ENCODE data around the gene IRAK2.
"Not testable (repeated sequence)": the region's sequence is repeated elsewhere in the genome, so short reads cannot be mapped to it uniquely, and the experiment has no call there.

IRAK2 gene

DNA sequence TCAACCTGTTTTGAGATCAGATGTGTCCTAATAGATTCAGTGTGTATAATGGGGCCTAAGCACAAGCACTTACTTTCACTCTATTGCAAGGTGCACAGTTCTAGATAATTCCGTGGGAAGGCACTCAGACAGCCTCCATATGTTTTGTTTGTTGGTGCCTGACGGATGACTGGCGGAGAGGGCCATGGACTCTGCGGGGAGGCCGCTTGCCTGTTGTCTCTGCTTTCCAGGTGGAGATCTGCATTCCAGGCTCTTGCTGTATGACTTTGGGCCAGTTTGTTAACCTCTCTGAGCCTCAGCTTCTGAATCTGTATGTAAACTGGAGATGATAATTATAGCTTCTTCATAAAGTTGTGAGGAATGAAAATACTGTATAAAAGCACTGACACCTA is 1.5 kb downstream of the IRAK2 start:
- DNase-seq (ENCODE audit: low read depth), result no peak
- H3K4me3 ChIP-seq (ENCODE audit: low read depth, low read length), result no peak overlapping the region

DNA sequence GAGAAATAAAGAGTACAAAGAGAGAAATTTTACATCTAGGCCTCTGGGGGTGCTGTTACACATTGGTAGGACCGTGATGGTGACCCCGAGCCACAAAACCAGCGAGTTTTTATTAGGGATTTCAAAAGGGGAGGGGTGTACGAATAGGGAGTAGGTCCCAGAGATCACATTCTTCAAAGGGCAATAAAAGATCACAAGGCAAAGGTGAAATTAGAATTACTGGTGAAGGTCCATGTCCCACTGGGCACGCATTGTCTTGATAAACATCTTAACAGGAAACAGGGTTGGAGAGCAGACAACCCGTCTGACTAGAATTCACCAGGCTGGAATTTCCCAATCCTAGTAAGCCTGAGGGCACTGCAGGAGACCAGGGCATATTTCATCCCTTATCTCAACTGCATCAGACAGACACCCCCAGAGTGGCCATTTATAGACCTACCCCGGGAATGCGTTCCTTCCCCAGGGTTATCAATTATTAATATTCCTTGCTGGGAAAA is 4.3 kb downstream of the IRAK2 start:
- TF ChIP-seq MYC (IDR thresholded peaks at IDR 0.05; ENCODE audit: low read depth, low read length) (no peak), POLR2A (IDR thresholded peaks at IDR 0.05; ENCODE audit: extremely low read depth, insufficient read length) (no peak)
- TF ChIP-seq, protein P1, sequence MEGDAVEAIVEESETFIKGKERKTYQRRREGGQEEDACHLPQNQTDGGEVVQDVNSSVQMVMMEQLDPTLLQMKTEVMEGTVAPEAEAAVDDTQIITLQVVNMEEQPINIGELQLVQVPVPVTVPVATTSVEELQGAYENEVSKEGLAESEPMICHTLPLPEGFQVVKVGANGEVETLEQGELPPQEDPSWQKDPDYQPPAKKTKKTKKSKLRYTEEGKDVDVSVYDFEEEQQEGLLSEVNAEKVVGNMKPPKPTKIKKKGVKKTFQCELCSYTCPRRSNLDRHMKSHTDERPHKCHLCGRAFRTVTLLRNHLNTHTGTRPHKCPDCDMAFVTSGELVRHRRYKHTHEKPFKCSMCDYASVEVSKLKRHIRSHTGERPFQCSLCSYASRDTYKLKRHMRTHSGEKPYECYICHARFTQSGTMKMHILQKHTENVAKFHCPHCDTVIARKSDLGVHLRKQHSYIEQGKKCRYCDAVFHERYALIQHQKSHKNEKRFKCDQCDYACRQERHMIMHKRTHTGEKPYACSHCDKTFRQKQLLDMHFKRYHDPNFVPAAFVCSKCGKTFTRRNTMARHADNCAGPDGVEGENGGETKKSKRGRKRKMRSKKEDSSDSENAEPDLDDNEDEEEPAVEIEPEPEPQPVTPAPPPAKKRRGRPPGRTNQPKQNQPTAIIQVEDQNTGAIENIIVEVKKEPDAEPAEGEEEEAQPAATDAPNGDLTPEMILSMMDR (IDR thresholded peaks at IDR 0.05; ENCODE audit: low read depth, low read length), result no peak
- TF ChIP-seq, protein P2, sequence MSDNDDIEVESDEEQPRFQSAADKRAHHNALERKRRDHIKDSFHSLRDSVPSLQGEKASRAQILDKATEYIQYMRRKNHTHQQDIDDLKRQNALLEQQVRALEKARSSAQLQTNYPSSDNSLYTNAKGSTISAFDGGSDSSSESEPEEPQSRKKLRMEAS (IDR thresholded peaks at IDR 0.05; ENCODE audit: low read depth, low read length), result no peak
- H3K4me3 ChIP-seq (ENCODE audit: low read depth, low read length), result no peak overlapping the region
- DNase-seq (ENCODE audit: low read depth), result no peak

More for the DNA sequence above, 1.5 kb downstream of the IRAK2 start:
- TF ChIP-seq, protein P2 (IDR thresholded peaks at IDR 0.05; ENCODE audit: low read depth, low read length), result no peak
- no peak for TF ChIP-seq POLR2A (IDR thresholded peaks at IDR 0.05; ENCODE audit: extremely low read depth, insufficient read length)
- no peak for TF ChIP-seq MYC (IDR thresholded peaks at IDR 0.05; ENCODE audit: low read depth, low read length)
- TF ChIP-seq, protein P1 (IDR thresholded peaks at IDR 0.05; ENCODE audit: low read depth, low read length), result no peak

DNA sequence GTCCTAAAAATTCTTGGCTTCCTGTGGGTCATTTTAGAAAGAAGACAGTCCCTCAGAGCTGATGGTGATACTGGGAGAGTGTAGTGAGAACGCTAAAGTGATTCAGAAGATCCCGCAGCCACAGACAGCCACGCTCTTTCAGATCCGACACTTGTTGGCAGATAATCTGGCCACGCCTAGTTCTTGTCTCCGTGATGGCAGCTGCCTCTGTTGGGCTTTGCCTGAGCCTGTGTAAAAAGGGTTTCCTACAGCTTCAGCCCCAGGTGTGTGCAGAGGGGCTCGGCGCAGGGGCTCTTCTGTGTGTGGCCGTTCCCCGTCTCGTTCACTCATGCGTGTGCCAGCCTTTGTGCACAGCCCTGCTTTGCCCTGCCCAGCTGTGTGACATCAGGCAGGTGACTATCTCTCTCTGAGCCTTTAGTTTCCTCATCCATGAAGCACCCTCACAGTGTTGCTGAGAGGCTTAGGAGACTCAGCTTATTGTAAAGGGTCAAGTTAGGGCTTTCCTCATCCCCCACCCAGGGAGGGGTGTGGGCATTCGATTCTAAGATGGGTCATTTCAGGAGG is 6.3 kb downstream of the IRAK2 start:
- H3K4me3 ChIP-seq (ENCODE audit: low read depth, low read length), result no peak overlapping the region
- TF ChIP-seq, protein P1 (IDR thresholded peaks at IDR 0.05; ENCODE audit: low read depth, low read length), result no peak
- TF ChIP-seq POLR2A (IDR thresholded peaks at IDR 0.05; ENCODE audit: extremely low read depth, insufficient read length), result no peak
- TF ChIP-seq, protein P2 (IDR thresholded peaks at IDR 0.05; ENCODE audit: low read depth, low read length), result no peak
- TF ChIP-seq MYC (IDR thresholded peaks at IDR 0.05; ENCODE audit: low read depth, low read length), result no peak
- DNase-seq (ENCODE audit: low read depth), result no peak

DNA sequence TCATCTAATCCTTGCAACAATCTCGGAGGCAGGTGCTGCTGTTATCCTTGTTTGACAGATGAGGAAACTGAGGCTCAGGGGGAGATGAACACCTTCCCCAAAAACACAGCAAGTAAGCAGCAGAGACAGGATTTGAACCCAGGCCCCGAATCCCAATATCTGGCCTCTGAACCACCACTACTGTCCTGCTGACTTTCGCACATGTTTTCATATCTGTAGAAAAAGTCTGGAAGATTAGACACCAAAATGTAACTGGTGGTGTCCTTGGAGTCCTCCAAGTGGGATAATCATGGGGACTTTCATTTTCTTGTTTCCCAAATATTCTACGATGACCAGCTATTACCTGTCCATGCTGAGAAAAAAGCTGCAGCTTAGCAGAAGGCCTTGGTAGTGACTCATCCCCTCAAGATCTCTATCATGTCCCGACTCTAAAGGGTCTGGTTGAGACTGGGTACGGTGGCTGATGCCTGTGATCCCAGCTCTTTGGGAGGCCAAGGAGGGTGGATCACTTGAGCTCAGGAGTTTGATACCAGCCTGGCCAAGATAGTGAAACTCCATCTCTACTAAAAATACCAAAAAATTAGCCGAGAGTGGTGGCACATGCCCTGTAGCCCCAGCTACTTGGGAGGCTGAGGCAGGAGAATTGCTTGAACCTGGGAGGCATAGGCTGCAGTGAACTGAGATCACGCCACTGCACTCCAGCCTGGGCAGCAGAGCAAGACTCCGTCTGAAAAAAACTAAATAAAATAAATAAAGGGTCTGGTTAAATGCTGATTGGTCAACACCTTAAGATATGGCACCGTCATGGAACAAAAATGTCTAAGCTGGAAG is 8.6 kb downstream of the IRAK2 start:
- TF ChIP-seq, protein P2 (IDR thresholded peaks at IDR 0.05; ENCODE audit: low read depth, low read length), result no peak
- no peak for TF ChIP-seq MYC (IDR thresholded peaks at IDR 0.05; ENCODE audit: low read depth, low read length)
- TF ChIP-seq, protein P1 (IDR thresholded peaks at IDR 0.05; ENCODE audit: low read depth, low read length), result no peak
- TF ChIP-seq POLR2A (IDR thresholded peaks at IDR 0.05; ENCODE audit: extremely low read depth, insufficient read length), result no peak
- no peak overlapping the region for H3K4me3 ChIP-seq (ENCODE audit: low read depth, low read length)
- DNase-seq (ENCODE audit: low read depth), result peak; percentile 24

DNA sequence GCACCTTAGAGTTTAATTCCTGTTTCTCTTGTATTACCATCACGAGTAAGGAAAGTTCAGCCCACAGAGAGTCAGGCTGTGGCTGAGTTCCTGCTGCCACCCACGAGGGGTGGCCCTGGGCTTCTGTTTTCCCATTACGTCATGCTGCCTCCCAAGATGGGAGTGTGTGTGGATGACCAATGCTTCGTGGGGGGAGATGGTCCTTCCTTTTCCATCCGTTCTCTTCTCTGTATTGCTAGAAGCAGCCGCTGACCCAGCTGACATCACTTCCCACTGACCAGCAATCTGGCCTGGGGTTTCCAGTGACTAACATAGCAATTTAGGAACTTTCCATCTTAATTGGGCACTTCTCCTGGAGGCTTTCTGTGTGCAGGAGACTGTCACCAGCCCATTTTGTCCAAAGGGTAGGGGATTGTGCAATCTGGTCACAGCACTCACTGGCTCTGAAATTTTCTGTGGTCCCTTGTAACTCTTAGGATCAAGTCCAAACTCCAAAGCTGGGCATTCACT is 9.3 kb downstream of the IRAK2 start:
- TF ChIP-seq, protein P1 (IDR thresholded peaks at IDR 0.05; ENCODE audit: low read depth, low read length), result no peak
- TF ChIP-seq, protein P2 (IDR thresholded peaks at IDR 0.05; ENCODE audit: low read depth, low read length), result no peak
- TF ChIP-seq MYC (IDR thresholded peaks at IDR 0.05; ENCODE audit: low read depth, low read length) (no peak), POLR2A (IDR thresholded peaks at IDR 0.05; ENCODE audit: extremely low read depth, insufficient read length) (no peak)
- H3K4me3 ChIP-seq (ENCODE audit: low read depth, low read length), result no peak overlapping the region
- DNase-seq (ENCODE audit: low read depth), result peak; percentile 54

DNA sequence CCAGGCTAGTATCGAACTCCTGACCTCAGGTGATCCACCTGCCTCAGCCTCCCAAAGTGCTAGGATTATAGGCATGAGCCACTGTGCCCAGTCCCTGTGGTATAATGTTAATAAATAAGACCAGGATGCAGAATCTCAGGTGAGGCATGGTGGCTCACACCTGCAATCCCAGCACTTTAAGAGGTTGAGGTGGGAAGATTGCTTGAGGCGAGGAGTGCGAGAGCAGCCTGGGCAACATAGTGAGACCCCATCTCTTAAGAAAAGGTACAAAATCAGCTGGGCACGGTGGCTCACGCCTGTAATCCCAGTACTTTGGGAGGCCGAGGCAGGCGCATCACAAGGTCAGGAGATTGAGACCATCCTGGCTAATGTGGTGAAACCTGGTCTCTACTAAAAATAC is 10.6 kb downstream of the IRAK2 start:
- H3K4me3 ChIP-seq (ENCODE audit: low read depth, low read length); DNase-seq (ENCODE audit: low read depth): not testable (repeated sequence)

DNA sequence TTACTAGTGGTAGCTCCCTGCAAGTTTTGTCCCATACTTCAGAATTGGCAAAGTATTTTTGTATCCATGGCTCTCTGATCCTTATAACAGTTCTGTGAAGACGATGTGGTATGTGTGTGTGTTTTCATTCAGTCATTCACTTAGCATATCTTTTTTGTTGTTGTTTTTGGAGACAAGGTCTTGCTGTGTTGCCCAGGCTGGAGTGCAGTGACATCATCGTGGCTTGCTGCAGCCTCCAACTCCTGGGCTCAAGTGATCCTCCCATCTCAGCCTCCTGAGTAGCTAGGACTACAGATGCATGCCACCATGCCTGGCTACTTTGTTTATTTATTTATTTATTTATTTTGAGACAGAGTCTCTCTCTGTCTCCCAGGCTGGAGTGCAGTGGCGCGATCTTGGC is 11.4 kb downstream of the IRAK2 start:
- H3K4me3 ChIP-seq (ENCODE audit: low read depth, low read length); DNase-seq (ENCODE audit: low read depth): not testable (repeated sequence)
